Sigmoid colon (tissue), 4 donors: ENCODE data around the gene BFAR.

Experiments used
- CTCF ChIP-seq, 4 experiments: fragments of 450-650 bp in 3 of 4; fragments of 200-600 bp in 1 of 4; IDR thresholded peaks; one replicate each; pipeline ENCODE4 v1.5.1; 2016 to 2019; ENCODE audit warnings: antibody characterized with exemption in 4 of 4, mild to moderate bottlenecking in 3 of 4, moderate library complexity in 2 of 4
- EP300 ChIP-seq, 4 donors: sonication (generic); formaldehyde crosslinking; IDR thresholded peaks; one replicate each; pipeline ENCODE4 v1.6.1; 2017; ENCODE audit warnings: antibody characterized with exemption in 4 of 4

- no peak for TF ChIP-seq CTCF (IDR thresholded peaks at IDR 0.05)
- no peak for TF ChIP-seq EP300 (IDR thresholded peaks at IDR 0.05)
These were observed 39.7 kb downstream of the BFAR start for GRCh38 chr16:14672403-14672971.
